Stimulated activated CD8-positive, alpha-beta memory T cell treated with anti-CD3 and anti-CD28 coated beads, Interleukin-4, amount 100 ng/mL, for 4 hours (primary cell): ENCODE measurements around the gene FAM83B.
"Not testable (repeated sequence)": the region's sequence is repeated elsewhere in the genome, so short reads cannot be mapped to it uniquely, and the experiment has no call there.

Source experiments
- DNase-seq, 2 donors: peaks; one replicate each; pipeline ENCODE4 v3.0.0-alpha.2; 2020; ENCODE audit warnings: low read depth in 2 of 2, low spot score in 1 of 2

FAM83B gene, protein sequence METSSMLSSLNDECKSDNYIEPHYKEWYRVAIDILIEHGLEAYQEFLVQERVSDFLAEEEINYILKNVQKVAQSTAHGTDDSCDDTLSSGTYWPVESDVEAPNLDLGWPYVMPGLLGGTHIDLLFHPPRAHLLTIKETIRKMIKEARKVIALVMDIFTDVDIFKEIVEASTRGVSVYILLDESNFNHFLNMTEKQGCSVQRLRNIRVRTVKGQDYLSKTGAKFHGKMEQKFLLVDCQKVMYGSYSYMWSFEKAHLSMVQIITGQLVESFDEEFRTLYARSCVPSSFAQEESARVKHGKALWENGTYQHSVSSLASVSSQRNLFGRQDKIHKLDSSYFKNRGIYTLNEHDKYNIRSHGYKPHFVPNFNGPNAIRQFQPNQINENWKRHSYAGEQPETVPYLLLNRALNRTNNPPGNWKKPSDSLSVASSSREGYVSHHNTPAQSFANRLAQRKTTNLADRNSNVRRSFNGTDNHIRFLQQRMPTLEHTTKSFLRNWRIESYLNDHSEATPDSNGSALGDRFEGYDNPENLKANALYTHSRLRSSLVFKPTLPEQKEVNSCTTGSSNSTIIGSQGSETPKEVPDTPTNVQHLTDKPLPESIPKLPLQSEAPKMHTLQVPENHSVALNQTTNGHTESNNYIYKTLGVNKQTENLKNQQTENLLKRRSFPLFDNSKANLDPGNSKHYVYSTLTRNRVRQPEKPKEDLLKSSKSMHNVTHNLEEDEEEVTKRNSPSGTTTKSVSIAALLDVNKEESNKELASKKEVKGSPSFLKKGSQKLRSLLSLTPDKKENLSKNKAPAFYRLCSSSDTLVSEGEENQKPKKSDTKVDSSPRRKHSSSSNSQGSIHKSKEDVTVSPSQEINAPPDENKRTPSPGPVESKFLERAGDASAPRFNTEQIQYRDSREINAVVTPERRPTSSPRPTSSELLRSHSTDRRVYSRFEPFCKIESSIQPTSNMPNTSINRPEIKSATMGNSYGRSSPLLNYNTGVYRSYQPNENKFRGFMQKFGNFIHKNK

DNA sequence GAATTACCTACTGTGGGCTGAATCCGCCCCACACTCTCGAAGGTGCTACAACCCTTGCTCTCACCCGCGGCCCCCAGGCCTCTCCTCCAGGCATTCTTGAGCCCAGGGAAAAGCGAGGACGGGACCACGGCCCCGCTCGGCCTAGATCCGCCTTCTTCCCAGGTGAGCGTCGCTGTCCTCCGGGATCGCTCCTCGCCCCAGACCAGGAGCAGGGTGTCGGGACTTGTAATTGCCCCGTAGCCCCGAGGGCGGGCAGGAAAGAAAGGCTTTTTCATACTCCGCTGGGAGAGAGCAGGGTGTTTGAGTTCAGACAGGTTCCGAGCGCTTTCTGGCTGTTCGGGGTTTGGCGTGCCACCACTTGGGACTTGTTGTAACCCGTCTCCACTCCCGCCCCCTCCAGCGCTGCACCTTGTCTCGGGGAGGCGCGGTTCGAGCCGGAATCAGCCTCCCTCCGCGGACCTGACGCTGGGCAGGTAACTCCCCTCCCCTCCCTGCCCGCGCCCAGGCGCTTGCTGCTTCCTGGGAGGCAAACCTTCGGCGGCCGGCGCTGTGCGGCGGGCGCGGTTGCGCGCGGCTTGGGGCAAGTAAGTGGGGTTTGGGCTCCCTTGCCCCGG lies at the start of gene FAM83B:
TSS of gene FAM83B (plus strand) at position 529 of the 614 bp plus-strand sequence. CDS start 23,476 bp downstream, outside the sequence.
- no peak for DNase-seq

DNA sequence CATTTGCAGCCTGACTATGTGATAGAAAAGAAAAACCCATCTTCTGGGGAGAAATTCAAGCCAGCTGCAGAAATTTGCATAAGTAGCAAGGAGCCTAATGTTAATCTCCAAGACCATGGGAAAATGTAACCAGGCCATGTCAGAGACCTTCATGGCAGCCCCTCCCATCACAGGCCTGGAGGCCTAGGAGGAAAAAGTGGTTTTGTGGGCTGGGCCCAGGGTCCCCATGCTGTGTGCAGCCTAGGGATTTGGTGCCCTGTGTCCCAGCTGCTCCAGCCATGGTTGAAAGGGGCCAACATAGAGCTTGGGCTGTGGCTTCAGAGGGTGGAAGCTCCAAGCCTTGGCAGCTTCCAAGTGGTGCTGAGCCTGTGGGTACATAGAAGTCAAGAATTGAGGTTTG lies 49.7 kb upstream of the FAM83B start:
- DNase-seq: not testable (repeated sequence)

- no peak for DNase-seq
Measured at GRCh38 chr6:54800050-54800600, 46.4 kb upstream of the FAM83B start.

- DNase-seq: no peak
Measured at GRCh38 chr6:54801244-54801643, 45.3 kb upstream of the FAM83B start.

- no peak for DNase-seq
Measured at GRCh38 chr6:54801669-54802068, 44.9 kb upstream of the FAM83B start.

GRCh38 chr6:54802775-54803634 lies 43.6 kb upstream of the FAM83B start:
- no peak for DNase-seq

GRCh38 chr6:54805077-54805476 lies 41.5 kb upstream of the FAM83B start:
- no peak for DNase-seq

DNA sequence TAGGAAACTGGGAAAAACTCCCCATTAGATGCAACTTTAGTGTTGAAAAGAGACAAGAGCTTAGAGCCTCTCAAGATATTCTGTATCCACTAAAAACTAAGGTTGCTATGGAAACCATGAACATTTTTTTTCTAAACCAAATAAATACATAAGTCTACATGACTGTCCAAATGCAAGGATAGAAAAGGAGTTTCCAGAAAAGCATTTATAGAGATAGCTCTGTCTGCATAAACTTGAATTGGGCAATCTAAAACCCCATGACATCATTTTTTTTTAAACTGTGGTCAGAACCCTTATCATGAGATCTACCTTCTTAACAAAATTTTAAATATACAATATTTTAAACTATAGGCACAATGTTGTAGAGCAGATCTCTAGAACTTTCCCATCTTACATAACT lies 36.4 kb upstream of the FAM83B start:
- no peak for DNase-seq

GRCh38 chr6:54813892-54814291 lies 32.7 kb upstream of the FAM83B start:
- DNase-seq: no peak

DNA sequence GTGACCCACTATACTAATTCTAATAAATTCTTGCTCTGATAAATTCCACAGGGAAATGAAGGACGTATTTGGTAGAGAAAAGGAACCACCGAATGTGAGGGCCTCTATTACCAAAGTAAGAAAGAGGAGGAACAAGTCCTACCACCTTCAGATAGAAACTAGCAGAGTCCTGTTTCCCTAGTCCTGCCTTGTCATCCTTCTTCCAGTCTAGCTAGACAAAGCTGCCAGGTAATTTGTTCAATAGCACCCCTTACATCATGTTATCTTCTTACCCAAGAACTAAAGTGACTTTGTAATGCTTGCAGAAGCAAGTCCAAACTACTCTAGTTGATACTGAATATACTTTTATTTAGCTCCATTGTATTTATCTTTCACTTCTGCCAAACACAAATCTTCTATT lies 29.3 kb upstream of the FAM83B start:
- no peak for DNase-seq

- no peak for DNase-seq
Measured at GRCh38 chr6:54817834-54818233, 28.7 kb upstream of the FAM83B start.

GRCh38 chr6:54824225-54824624 lies 22.3 kb upstream of the FAM83B start:
- not testable (repeated sequence) for DNase-seq

DNA sequence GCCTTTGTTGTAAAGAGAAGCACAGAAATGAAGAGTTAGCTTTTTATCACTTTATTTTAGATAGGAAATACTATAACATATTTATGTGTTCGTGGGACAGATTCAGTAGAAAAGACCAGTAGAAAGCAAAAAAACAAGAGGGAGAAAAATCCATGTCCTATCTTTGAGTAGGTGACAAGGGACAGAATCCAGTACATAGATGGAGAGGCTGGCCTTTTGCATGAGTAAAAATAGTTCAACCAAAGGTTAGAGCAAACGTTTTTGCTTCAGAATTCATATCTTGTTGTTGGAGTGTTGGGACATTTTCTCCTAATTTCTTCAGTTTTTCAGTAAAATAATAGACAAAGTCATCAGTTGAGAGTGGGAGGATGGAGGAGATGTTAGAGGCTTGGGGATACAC lies 19.6 kb upstream of the FAM83B start:
- DNase-seq: no peak

DNA sequence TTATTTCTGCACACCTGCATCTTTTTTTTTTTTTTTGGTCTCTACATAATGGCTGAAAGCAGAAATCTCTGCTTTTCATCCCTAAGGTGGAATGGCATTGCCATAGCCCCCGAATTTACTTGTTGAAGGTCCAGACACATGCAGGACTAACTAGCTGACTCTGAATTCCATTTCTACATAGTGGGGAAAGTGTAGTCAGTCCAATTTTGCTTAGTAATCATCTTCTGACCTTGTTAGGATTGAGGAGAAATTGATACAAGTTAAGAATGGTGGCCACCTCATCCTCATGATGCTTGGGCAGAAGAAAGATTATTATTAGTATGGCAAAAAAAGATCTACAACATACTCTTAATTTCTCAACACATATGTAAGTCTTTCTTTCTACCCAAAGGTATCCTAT lies 16.4 kb upstream of the FAM83B start:
- DNase-seq: no peak

DNA sequence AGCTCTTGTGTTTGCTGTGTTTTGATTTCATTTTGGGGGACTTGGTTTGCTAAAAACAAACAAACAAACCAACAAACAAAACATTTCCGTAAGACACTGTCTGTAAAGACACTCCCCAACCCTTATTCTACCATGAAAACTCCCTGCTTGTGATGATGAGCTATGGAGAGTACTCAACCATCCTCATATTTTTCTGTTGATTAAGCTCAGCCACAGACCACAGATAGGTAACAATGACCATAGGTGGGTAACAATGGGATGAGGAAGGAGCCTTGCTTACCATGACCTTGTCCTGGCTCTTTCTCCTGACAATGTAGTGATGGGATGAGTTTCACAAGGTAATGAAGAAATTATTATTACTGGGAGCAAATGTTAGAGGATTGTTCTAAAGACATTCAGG lies 11.4 kb upstream of the FAM83B start:
- DNase-seq: no peak

DNA sequence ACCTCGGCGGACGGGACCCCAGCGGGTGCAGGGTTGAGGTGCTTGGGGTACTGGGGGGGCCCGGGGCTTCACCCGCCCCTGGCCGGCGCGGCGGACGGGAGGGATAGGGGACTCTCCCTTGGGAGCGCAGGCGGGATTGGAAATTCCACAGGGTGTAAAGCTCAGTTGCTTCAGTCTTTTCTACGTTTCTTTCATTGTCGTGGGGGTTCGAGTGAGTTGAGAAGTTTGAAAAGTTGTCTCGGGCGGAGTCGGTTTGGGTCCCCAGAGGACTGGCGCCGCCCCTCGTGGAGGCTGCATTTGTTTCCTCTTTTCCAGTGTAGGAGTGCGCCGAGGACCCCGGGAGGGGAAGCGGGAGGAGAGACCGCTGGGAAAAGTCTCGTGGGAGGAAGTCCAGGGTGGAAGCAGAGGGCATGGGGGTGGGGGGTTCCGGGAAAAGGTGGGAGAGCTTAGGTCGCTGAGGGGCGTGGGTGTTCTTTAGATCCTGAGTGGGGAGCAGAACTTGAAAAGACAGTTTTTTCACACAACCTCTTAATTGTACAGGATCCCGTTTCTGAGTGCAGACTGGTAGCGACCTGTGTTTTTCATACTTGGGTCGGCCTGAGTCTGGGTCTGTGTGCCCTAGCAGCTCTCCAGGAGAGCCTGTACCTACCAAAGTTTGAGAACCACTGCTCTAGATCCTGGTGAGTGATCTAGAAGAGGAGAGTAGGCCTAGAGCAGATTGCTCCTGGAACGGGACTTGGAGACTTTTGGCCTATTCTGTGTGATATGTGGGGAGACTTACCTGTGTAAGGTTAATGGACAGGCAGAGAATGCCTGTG lies 495 bp downstream of the FAM83B start:
- DNase-seq: no peak

DNA sequence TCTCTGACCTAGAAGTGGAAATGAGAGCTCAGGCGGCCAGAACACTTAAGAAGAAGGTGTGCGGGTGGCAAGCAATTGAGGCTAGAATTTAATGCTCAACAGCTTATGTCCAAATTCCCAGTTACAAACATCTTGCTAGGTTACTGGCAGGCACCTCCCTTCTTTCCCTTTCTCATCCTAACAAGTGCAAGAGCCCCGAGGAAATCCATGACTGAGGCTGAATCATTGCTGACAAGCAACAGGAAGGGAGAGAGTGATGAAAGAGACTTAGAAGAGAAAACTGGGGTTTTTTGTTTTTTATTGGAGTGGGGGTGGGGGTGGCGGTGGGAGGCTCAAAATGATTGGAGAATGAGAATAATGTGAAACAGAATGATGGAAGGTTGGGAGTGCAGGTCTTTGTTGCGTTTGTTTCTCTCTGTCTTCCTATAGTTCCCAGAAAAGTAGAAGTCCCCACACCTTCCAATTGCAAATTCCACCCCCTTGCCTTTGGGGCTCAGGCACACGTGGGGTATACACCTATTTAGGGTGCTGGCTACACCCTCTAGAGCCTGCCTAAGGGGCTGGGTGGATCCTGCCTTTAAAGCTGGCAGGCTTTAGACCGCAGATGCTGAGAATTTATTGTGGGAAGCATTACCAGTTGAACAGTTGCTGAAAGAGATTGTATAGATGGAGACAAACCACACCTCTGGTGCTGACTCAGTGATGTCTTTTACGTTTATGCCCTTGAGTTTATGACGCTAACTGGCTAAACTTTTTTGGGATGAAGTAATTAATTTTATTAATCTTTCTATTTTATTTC lies 1.4 kb downstream of the FAM83B start:
- no peak for DNase-seq

DNA sequence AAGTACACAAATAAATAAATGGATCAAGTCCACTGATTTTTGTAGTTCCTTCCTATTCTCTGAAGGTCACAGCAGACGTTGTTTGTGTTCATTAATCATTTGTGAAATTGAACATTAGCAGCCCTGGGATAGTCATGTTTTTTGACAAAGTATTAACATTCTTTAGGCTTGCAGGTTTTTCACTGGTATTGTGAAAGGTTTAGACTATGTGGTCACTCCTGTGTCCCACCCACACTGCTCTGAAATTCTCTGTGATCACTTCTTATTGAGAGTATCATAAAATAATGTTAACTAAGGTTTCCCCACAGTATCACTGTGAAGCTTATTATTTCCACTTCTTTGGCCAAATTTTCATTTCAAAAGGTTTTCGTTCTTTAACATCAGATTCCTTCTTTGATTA lies 3.5 kb downstream of the FAM83B start:
- DNase-seq: no peak

DNA sequence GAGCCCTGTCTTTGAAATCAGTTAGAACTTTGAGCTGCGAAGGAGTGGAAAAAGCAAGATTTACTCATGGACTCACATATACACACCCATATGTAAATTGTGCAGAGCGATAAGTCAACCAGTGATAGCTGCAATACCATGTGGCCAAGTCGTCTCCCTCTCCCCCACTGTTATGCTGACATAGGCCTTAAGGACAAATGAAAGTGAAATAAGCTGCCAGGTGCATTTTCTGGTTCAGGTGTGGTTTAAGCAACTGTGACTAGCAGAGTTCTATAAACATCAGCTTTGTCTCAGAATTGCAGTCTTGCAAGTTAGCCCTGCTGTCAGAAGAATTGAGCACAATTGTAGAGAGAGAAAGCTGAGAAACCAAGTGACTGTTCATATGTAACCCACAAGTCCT lies 9.6 kb downstream of the FAM83B start:
- no peak for DNase-seq
